HepG2 (cell line): ENCODE measurements around the gene GLDC. TPM values are rescaled to one million over a fixed set of nuclear protein-coding genes. Genes with fewer than 3 reads are reported as not detected.

Experiments used
- ARNTL ChIP-seq: sonication (generic); formaldehyde crosslinking; IDR thresholded peaks from 2 replicates; pipeline ENCODE4 v1.4.0; 2020; ENCODE audit warnings: mild to moderate bottlenecking, missing genetic modification reagents
- EEA1 ChIP-seq: sonication (generic); formaldehyde crosslinking; IDR thresholded peaks from 2 replicates; pipeline ENCODE4 v1.5.1; 2020; ENCODE audit warnings: mild to moderate bottlenecking, missing genetic modification reagents, borderline replicate concordance
- FOXK1 ChIP-seq: sonication (generic); formaldehyde crosslinking; IDR thresholded peaks from 2 replicates; pipeline ENCODE4 v1.4.0; 2020; ENCODE audit warnings: low read depth, missing genetic modification reagents, borderline replicate concordance
- GABPA ChIP-seq, 2 experiments: IDR thresholded peaks; 2 replicates each; pipeline ENCODE4 v1.6.1; 2011 to 2016; ENCODE audit warnings: low read depth in 2 of 2, low read length in 1 of 2, missing biosample characterization in 1 of 2, missing genetic modification characterization in 1 of 2
- GABPB1 ChIP-seq: IDR thresholded peaks from 2 replicates; pipeline ENCODE4 v1.6.1; 2016; ENCODE audit warnings: mild to moderate bottlenecking, missing genetic modification reagents, moderate library complexity, missing compliant biosample characterization
- HMG20B ChIP-seq: conservative IDR thresholded peaks from 2 replicates; pipeline ENCODE4 v1.6.1; 2016; ENCODE audit warnings: missing genetic modification reagents, missing compliant biosample characterization
- HNRNPL ChIP-seq: fragments of 200-400 bp; formaldehyde crosslinking; IDR thresholded peaks from 2 replicates; pipeline ENCODE4 v1.6.1; 2017; ENCODE audit warnings: mild to moderate bottlenecking, low read depth, low read length
- MEF2D ChIP-seq: sonication (generic); formaldehyde crosslinking; IDR thresholded peaks from 2 replicates; pipeline ENCODE4 v1.5.1; 2020; ENCODE audit warnings: mild to moderate bottlenecking, missing genetic modification reagents
- NR2F1 ChIP-seq, 2 experiments: fragments of 450-650 bp in 1 of 2; formaldehyde crosslinking in 1 of 2; IDR thresholded peaks; 2 replicates each; pipeline versions ENCODE4 v1.5.0 to v1.6.1; 2016 to 2020; ENCODE audit warnings: mild to moderate bottlenecking in 1 of 2, missing compliant biosample characterization in 1 of 2, missing genetic modification reagents in 1 of 2, moderate library complexity in 1 of 2
- ONECUT2 ChIP-seq: sonication (generic); formaldehyde crosslinking; IDR thresholded peaks from 2 replicates; pipeline ENCODE4 v1.4.0; 2020; ENCODE audit warnings: missing genetic modification reagents
- PCBP2 ChIP-seq: fragments of 200-400 bp; formaldehyde crosslinking; optimal IDR thresholded peaks from 2 replicates; pipeline ENCODE3; 2018; ENCODE audit warnings: low read length, low read depth; ENCODE audit not compliant: poor library complexity, severe bottlenecking
- PHF21A ChIP-seq: sonication (generic); formaldehyde crosslinking; IDR thresholded peaks from 2 replicates; pipeline ENCODE4 v1.5.0; 2020; ENCODE audit warnings: mild to moderate bottlenecking, missing genetic modification reagents
- REPIN1 ChIP-seq: sonication (generic); formaldehyde crosslinking; IDR thresholded peaks from 2 replicates; pipeline ENCODE4 v1.8.0; 2022; ENCODE audit warnings: missing genetic modification reagents, low read depth, mild to moderate bottlenecking, borderline replicate concordance
- SOX13 ChIP-seq, 3 experiments: fragments of 450-650 bp in 1 of 3; sonication (generic) in 1 of 3; formaldehyde crosslinking in 1 of 3; IDR thresholded peaks in 2 of 3; conservative IDR thresholded peaks in 1 of 3; 2 replicates each; pipeline versions ENCODE4 v1.5.0 to v1.6.1; 2016 to 2020; ENCODE audit warnings: antibody characterized with exemption in 1 of 3, mild to moderate bottlenecking in 1 of 3, missing compliant biosample characterization in 1 of 3, missing genetic modification reagents in 1 of 3, moderate library complexity in 1 of 3
- YEATS2 ChIP-seq: sonication (generic); formaldehyde crosslinking; IDR thresholded peaks from 2 replicates; pipeline ENCODE4 v1.4.0; 2020; ENCODE audit warnings: missing genetic modification reagents, borderline replicate concordance
- ZFP36 ChIP-seq: fragments of 150-350 bp; IDR thresholded peaks from 2 replicates; pipeline ENCODE4 v1.6.1; 2018; ENCODE audit warnings: borderline replicate concordance, low read length, low read depth; ENCODE audit not compliant: partially characterized antibody
- ZNF12 ChIP-seq: sonication (generic); formaldehyde crosslinking; IDR thresholded peaks from 2 replicates; pipeline ENCODE4 v1.5.0; 2020; ENCODE audit warnings: missing genetic modification reagents
- ZNF513 ChIP-seq: sonication (generic); formaldehyde crosslinking; conservative IDR thresholded peaks from 2 replicates; pipeline ENCODE4 v1.5.0; 2020; ENCODE audit warnings: missing genetic modification reagents
- ZNF816 ChIP-seq: sonication (generic); formaldehyde crosslinking; IDR thresholded peaks from 2 replicates; pipeline ENCODE4 v1.8.0; 2022; ENCODE audit warnings: missing genetic modification reagents, mild to moderate bottlenecking, borderline replicate concordance
- polyA plus RNA-seq, 8 experiments: library from polyadenylated mRNA; depleted of rRNA in 3 of 8; stranded (reverse) in 7 of 8; unstranded in 1 of 8; fragments of >200 nt; fragmentation: Illumina TruSeq in 4 of 8; extraction: Trizol in 4 of 8; gene quantifications; 2 replicates each; pipeline versions ENCODE4 v1.2.1 to v1.2.3, GENCODE V29; 2011 to 2016; ENCODE audit warnings: low read depth in 4 of 8, missing spikeins in 1 of 8, mixed read lengths in 1 of 8; ENCODE audit not compliant: insufficient read depth in 1 of 8
- total RNA-seq, 5 experiments: library from RNA; depleted of rRNA; stranded (reverse); fragments of >200 nt; fragmentation: Illumina TruSeq; extraction: Trizol; gene quantifications; 2 replicates each; pipeline ENCODE4 v1.2.3, GENCODE V29; 2016; ENCODE audit warnings: low read depth in 1 of 5
- TF ChIP-seq, protein P1 (sequence below): sonication (generic); formaldehyde crosslinking; IDR thresholded peaks from 2 replicates; pipeline ENCODE4 v1.4.0; 2020; ENCODE audit warnings: mild to moderate bottlenecking, missing genetic modification reagents, borderline replicate concordance
- TF ChIP-seq, protein P2 (sequence below): sonication (generic); formaldehyde crosslinking; IDR thresholded peaks from 2 replicates; pipeline ENCODE4 v1.5.0; 2020; ENCODE audit warnings: missing genetic modification reagents

GLDC gene
- total and polyA plus RNA-seq, 2 of the 13 experiments (the other 11 are each of a cell fraction or from before 2014, with no cell fraction given) = 59.3 to 115 TPM

DNA sequence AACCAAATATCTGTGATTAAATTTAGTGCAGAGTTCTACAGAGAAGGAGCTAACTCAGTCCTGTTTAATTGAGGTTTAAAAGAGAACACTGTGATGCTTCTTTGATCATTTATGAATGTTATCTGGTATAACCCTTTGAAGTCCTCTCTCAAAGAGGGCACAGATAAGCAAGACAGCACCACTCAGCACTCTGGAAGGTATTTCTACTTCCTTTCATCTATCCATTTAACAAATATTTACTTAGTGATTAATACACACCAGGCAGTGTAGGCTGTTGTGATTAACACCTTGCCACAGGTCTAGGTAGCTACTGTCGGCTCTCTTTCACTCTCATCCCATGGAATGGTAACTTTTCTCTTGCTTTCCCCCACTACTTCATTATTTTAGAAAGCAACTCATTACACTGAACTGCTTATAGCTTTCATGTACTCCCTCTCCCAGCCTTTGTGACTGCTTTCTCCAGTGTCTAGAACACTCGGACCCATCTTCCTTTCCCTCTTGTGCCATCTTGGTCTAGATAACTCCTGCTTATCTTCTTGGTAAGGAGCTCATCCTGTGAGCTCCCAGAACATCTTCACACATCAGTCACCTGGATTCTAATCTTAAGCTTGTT lies 54.7 kb downstream of the GLDC start (continued):
- 0 out of 2 replicates have a peak, but pooled peaks have one; percentile 68 for TF ChIP-seq ZNF816
- no peak for TF ChIP-seq ZNF513 (CRISPR knock-in tag)
- peak; percentile 22 to 83; a peak in 3 of 4 replicates for TF ChIP-seq NR2F1 (CRISPR knock-in tag; IDR thresholded peaks at IDR 0.05)
- TF ChIP-seq, protein P1, sequence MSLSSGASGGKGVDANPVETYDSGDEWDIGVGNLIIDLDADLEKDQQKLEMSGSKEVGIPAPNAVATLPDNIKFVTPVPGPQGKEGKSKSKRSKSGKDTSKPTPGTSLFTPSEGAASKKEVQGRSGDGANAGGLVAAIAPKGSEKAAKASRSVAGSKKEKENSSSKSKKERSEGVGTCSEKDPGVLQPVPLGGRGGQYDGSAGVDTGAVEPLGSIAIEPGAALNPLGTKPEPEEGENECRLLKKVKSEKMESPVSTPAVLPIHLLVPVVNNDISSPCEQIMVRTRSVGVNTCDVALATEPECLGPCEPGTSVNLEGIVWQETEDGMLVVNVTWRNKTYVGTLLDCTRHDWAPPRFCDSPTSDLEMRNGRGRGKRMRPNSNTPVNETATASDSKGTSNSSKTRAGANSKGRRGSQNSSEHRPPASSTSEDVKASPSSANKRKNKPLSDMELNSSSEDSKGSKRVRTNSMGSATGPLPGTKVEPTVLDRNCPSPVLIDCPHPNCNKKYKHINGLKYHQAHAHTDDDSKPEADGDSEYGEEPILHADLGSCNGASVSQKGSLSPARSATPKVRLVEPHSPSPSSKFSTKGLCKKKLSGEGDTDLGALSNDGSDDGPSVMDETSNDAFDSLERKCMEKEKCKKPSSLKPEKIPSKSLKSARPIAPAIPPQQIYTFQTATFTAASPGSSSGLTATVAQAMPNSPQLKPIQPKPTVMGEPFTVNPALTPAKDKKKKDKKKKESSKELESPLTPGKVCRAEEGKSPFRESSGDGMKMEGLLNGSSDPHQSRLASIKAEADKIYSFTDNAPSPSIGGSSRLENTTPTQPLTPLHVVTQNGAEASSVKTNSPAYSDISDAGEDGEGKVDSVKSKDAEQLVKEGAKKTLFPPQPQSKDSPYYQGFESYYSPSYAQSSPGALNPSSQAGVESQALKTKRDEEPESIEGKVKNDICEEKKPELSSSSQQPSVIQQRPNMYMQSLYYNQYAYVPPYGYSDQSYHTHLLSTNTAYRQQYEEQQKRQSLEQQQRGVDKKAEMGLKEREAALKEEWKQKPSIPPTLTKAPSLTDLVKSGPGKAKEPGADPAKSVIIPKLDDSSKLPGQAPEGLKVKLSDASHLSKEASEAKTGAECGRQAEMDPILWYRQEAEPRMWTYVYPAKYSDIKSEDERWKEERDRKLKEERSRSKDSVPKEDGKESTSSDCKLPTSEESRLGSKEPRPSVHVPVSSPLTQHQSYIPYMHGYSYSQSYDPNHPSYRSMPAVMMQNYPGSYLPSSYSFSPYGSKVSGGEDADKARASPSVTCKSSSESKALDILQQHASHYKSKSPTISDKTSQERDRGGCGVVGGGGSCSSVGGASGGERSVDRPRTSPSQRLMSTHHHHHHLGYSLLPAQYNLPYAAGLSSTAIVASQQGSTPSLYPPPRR (CRISPR knock-in tag) = peak; percentile 96
- no peak; the same call in 1 of the 2 replicates for TF ChIP-seq YEATS2 (CRISPR knock-in tag)
- TF ChIP-seq HMG20B = peak; percentile 92
- peak; percentile 84 for TF ChIP-seq MEF2D (CRISPR knock-in tag)
- TF ChIP-seq EEA1 (CRISPR knock-in tag) = no peak
- no peak for TF ChIP-seq HNRNPL
- TF ChIP-seq ARNTL (CRISPR knock-in tag) = peak; percentile 64
- TF ChIP-seq SOX13 (IDR thresholded peaks at IDR 0.05) = peak; percentile 88
- TF ChIP-seq SOX13 (CRISPR knock-in tag; conservative IDR thresholded peaks at IDR 0.05 in 1 of 2, IDR thresholded peaks at IDR 0.05 in 1 of 2) = peak in 1 of 2 experiments; percentile 95; a peak in 2 of 4 replicates
- no peak for TF ChIP-seq PCBP2
- peak; percentile 80 for TF ChIP-seq PHF21A
- TF ChIP-seq FOXK1 (CRISPR knock-in tag) = peak; percentile 77; the same call in 1 of the 2 replicates
- TF ChIP-seq ZNF12 (CRISPR knock-in tag) = peak; percentile 53; the same call in 1 of the 2 replicates
- peak; percentile 72; the same call in 1 of the 2 replicates for TF ChIP-seq REPIN1 (CRISPR knock-in tag)
- no peak for TF ChIP-seq ONECUT2 (CRISPR knock-in tag)
- no peak for TF ChIP-seq ZFP36
- TF ChIP-seq, protein P2, sequence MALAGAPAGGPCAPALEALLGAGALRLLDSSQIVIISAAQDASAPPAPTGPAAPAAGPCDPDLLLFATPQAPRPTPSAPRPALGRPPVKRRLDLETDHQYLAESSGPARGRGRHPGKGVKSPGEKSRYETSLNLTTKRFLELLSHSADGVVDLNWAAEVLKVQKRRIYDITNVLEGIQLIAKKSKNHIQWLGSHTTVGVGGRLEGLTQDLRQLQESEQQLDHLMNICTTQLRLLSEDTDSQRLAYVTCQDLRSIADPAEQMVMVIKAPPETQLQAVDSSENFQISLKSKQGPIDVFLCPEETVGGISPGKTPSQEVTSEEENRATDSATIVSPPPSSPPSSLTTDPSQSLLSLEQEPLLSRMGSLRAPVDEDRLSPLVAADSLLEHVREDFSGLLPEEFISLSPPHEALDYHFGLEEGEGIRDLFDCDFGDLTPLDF (CRISPR knock-in tag) = no peak
- TF ChIP-seq GABPA (IDR thresholded peaks at IDR 0.05; ENCODE audit: low read depth, low read length) = no peak
- peak; percentile 53; the same call in 1 of the 2 replicates for TF ChIP-seq GABPA (CRISPR knock-in tag; IDR thresholded peaks at IDR 0.05; ENCODE audit: low read depth)
- TF ChIP-seq GABPB1 = no peak
